H1 (cell line): ENCODE measurements around the gene LRRC3B. TPM values are rescaled to one million over a fixed set of nuclear protein-coding genes. Genes with fewer than 3 reads are reported as not detected.

Experiments used
- CHD7 ChIP-seq: fragments of 300-600 bp; sonication (generic); IDR thresholded peaks from 2 replicates; pipeline ENCODE4 v1.7.1; 2012; ENCODE audit warnings: low read length, moderate library complexity, mild to moderate bottlenecking, inconsistent platforms; ENCODE audit not compliant: insufficient replicate concordance
- CTBP2 ChIP-seq: IDR thresholded peaks from 2 replicates; pipeline ENCODE4 v1.7.0; 2011; ENCODE audit warnings: borderline replicate concordance, mild to moderate bottlenecking, moderate library complexity, mixed read lengths, low read length; ENCODE audit not compliant: insufficient read depth, insufficient read length
- GABPA ChIP-seq: IDR thresholded peaks from 2 replicates; pipeline ENCODE4 v1.6.1; 2011; ENCODE audit warnings: mild to moderate bottlenecking, low read length, moderate library complexity, borderline replicate concordance; ENCODE audit not compliant: insufficient read depth
- NANOG ChIP-seq: IDR thresholded peaks from 2 replicates; pipeline ENCODE4 v1.6.1; 2011; ENCODE audit warnings: low read length, low read depth, mild to moderate bottlenecking, inconsistent platforms; ENCODE audit not compliant: insufficient read depth, poor library complexity, severe bottlenecking
- NRF1 ChIP-seq: IDR thresholded peaks from 2 replicates; pipeline ENCODE4 v1.6.1; 2011; ENCODE audit warnings: mild to moderate bottlenecking, low read depth, low read length, improper control_type of control experiment
- TAF7 ChIP-seq: optimal IDR thresholded peaks from 2 replicates; pipeline ENCODE3; 2011; ENCODE audit warnings: low read depth, mild to moderate bottlenecking, inconsistent platforms, low read length, moderate library complexity, borderline replicate concordance
- TCF12 ChIP-seq: IDR thresholded peaks from 2 replicates; pipeline ENCODE4 v1.6.1; 2011; ENCODE audit warnings: low read depth, mild to moderate bottlenecking, low read length
- polyA plus RNA-seq, 7 experiments: library from polyadenylated mRNA; depleted of rRNA in 3 of 7; stranded (reverse) in 5 of 7; unstranded in 2 of 7; fragments of >200 nt in 5 of 7; fragments of 200-250 nt in 2 of 7; gene quantifications; 1 replicate in 5 of 7; 2 replicates in 1 of 7; 4 replicates in 1 of 7; pipeline versions ENCODE4 v1.2.1 to v1.2.3, GENCODE V29; 2011 to 2013; ENCODE audit warnings: missing spikeins in 2 of 7, mixed read lengths in 2 of 7
- total RNA-seq: library from RNA; stranded (reverse); fragmentation: NEBNext Ultra II Directional; extraction: Animal tissue kit (Norgen Biotek cat#: 25700); gene quantifications from 2 replicates; pipeline ENCODE4 v1.2.1, GENCODE V29; 2021
- TF ChIP-seq, protein P1 (sequence below), 3 experiments: IDR thresholded peaks; 1 replicate in 2 of 3; 2 replicates in 1 of 3; pipeline versions ENCODE4 v1.5.1 to v1.6.1; 2011; ENCODE audit warnings: low read length in 3 of 3, mild to moderate bottlenecking in 3 of 3, inconsistent platforms in 2 of 3, low read depth in 1 of 3, moderate library complexity in 1 of 3; ENCODE audit not compliant: insufficient read depth in 1 of 3; ENCODE audit errors: control extremely low read depth in 1 of 3

LRRC3B gene
- total and polyA plus RNA-seq, 2 of the 8 experiments (the other 6 are each of a cell fraction or from before 2014, with no cell fraction given), result 1.6 to 3.1 TPM

- TF ChIP-seq CHD7, result no peak
- TF ChIP-seq NANOG, result no peak
- TF ChIP-seq CTBP2, result no peak
- TF ChIP-seq GABPA, result no peak
- no peak for TF ChIP-seq TAF7
- no peak for TF ChIP-seq TCF12
- TF ChIP-seq NRF1, result no peak
- TF ChIP-seq, protein P1, sequence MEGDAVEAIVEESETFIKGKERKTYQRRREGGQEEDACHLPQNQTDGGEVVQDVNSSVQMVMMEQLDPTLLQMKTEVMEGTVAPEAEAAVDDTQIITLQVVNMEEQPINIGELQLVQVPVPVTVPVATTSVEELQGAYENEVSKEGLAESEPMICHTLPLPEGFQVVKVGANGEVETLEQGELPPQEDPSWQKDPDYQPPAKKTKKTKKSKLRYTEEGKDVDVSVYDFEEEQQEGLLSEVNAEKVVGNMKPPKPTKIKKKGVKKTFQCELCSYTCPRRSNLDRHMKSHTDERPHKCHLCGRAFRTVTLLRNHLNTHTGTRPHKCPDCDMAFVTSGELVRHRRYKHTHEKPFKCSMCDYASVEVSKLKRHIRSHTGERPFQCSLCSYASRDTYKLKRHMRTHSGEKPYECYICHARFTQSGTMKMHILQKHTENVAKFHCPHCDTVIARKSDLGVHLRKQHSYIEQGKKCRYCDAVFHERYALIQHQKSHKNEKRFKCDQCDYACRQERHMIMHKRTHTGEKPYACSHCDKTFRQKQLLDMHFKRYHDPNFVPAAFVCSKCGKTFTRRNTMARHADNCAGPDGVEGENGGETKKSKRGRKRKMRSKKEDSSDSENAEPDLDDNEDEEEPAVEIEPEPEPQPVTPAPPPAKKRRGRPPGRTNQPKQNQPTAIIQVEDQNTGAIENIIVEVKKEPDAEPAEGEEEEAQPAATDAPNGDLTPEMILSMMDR (IDR thresholded peaks at IDR 0.05; ENCODE audit: control extremely low read depth in 1 of 3, insufficient read depth in 1 of 3, low read depth in 1 of 3, low read length in 3 of 3), result no peak
Measured at GRCh38 chr3:26652164-26652563, 29.6 kb downstream of the LRRC3B start (continued).
